Stimulated activated CD8-positive, alpha-beta memory T cell treated with anti-CD3 and anti-CD28 coated beads, Interleukin-15, amount 100 ng/mL, for 4 hours (primary cell): ENCODE results near the gene CMPK1.
"Not testable (repeated sequence)": the region's sequence is repeated elsewhere in the genome, so short reads cannot be mapped to it uniquely, and the experiment has no call there.

Experiments used
- DNase-seq, 2 donors: peaks; one replicate each; pipeline ENCODE4 v3.0.0-alpha.2; 2020; ENCODE audit warnings: low read depth in 2 of 2

Gene CMPK1

GRCh38 chr1:47338249-47339077, 4.9 kb downstream of the CMPK1 start:
- DNase-seq = no peak

- no peak for DNase-seq
Observed at GRCh38 chr1:47340227-47340626, 6.6 kb downstream of the CMPK1 start.

GRCh38 chr1:47346979-47347378, 13.4 kb downstream of the CMPK1 start:
- DNase-seq = not testable (repeated sequence)

GRCh38 chr1:47347735-47348134, 14.1 kb downstream of the CMPK1 start:
- DNase-seq = no peak

- no peak for DNase-seq
Observed at GRCh38 chr1:47348246-47348645, 14.7 kb downstream of the CMPK1 start.

GRCh38 chr1:47351305-47351704, 17.7 kb downstream of the CMPK1 start:
- no peak for DNase-seq

GRCh38 chr1:47361380-47361779, 27.8 kb downstream of the CMPK1 start:
- DNase-seq = no peak

- DNase-seq = no peak
Observed at GRCh38 chr1:47362828-47363227, 29.2 kb downstream of the CMPK1 start.

- DNase-seq = no peak
Observed at GRCh38 chr1:47367651-47368050, 34.1 kb downstream of the CMPK1 start.

- no peak for DNase-seq
Observed at GRCh38 chr1:47371016-47371517, 37.5 kb downstream of the CMPK1 start.

GRCh38 chr1:47374501-47374900, 40.9 kb downstream of the CMPK1 start:
- no peak for DNase-seq

- no peak for DNase-seq
Observed at GRCh38 chr1:47378147-47378546, 44.6 kb downstream of the CMPK1 start.

- DNase-seq = no peak
Observed at GRCh38 chr1:47380699-47381098, 47.1 kb downstream of the CMPK1 start.

- no peak for DNase-seq
Observed at GRCh38 chr1:47382399-47382983, 48.9 kb downstream of the CMPK1 start.

- DNase-seq = no peak
Observed at GRCh38 chr1:47384083-47384482, 50.5 kb downstream of the CMPK1 start.

- DNase-seq = no peak
Observed at GRCh38 chr1:47385020-47385419, 51.4 kb downstream of the CMPK1 start.

GRCh38 chr1:47386268-47386667, 52.7 kb downstream of the CMPK1 start:
- no peak for DNase-seq

GRCh38 chr1:47388030-47388890, 54.7 kb downstream of the CMPK1 start:
- DNase-seq = no peak

GRCh38 chr1:47388891-47389238, 55.3 kb downstream of the CMPK1 start:
- DNase-seq = no peak

- no peak for DNase-seq
Observed at GRCh38 chr1:47389731-47390130, 56.1 kb downstream of the CMPK1 start.

GRCh38 chr1:47390843-47391242, 57.3 kb downstream of the CMPK1 start:
- DNase-seq = no peak

GRCh38 chr1:47393141-47393540, 59.6 kb downstream of the CMPK1 start:
- no peak for DNase-seq
